Heart right ventricle (tissue), 16 donors: ENCODE measurements around the gene DCPS. TPM values are rescaled to one million over a fixed set of nuclear protein-coding genes. Genes with fewer than 3 reads are reported as not detected.
"Not testable (repeated sequence)": the region's sequence is repeated elsewhere in the genome, so short reads cannot be mapped to it uniquely, and the experiment has no call there.

ENCODE experiments used
- ATAC-seq, 8 donors: fragments of 200-7000 bp; cut with Tn5 transposase; one replicate each; pipeline ENCODE4 v1.9.1; 2020; ENCODE audit warnings: mild to moderate bottlenecking in 8 of 8, moderate library complexity in 8 of 8, moderate number of reproducible peaks in 1 of 8
- DNase-seq, 2 donors: peaks; one replicate each; pipeline ENCODE4 v3.0.0-alpha.2; 2020
- H3K27ac ChIP-seq, 10 donors: fragments of 200-600 bp; sonication (generic) in 2 of 10; one replicate each; pipeline versions ENCODE4 v1.5.0 to v1.8.0; 2020 to 2022; ENCODE audit warnings: mild to moderate bottlenecking in 3 of 10
- H3K27me3 ChIP-seq, 7 donors: fragments of 200-600 bp; one replicate each; pipeline ENCODE4 v1.8.0; 2021 to 2022; ENCODE audit warnings: mild to moderate bottlenecking in 2 of 7
- H3K36me3 ChIP-seq, 9 donors: fragments of 200-600 bp; sonication (generic) in 1 of 9; one replicate each; pipeline versions ENCODE4 v1.5.0 to v1.8.0; 2020 to 2022; ENCODE audit warnings: mild to moderate bottlenecking in 2 of 9
- H3K4me1 ChIP-seq, 9 donors: fragments of 200-600 bp; sonication (generic) in 1 of 9; one replicate each; pipeline versions ENCODE4 v1.5.0 to v1.8.0; 2020 to 2022; ENCODE audit warnings: mild to moderate bottlenecking in 4 of 9
- H3K4me3 ChIP-seq, 10 donors: fragments of 200-600 bp; sonication (generic) in 2 of 10; one replicate each; pipeline versions ENCODE4 v1.5.0 to v1.8.0; 2020 to 2022; ENCODE audit warnings: mild to moderate bottlenecking in 7 of 10, moderate library complexity in 2 of 10
- H3K9me3 ChIP-seq, 11 donors: fragments of 200-600 bp in 10 of 11; sonication (generic) in 2 of 11; one replicate each; pipeline versions ENCODE4 v1.5.0 to v1.8.0; 2013 to 2022; ENCODE audit warnings: mild to moderate bottlenecking in 2 of 11, control low read depth in 1 of 11, moderate library complexity in 1 of 11
- CTCF ChIP-seq, 9 donors: fragments of 200-600 bp; sonication (generic) in 2 of 9; IDR thresholded peaks; one replicate each; pipeline versions ENCODE4 v1.5.0 to v1.8.0; 2021 to 2022; ENCODE audit warnings: antibody characterized with exemption in 9 of 9, mild to moderate bottlenecking in 5 of 9, moderate library complexity in 1 of 9
- WGBS, 2 donors: extraction: QIAGEN DNeasy Blood & Tissue Kit; methylation state at CpG; one replicate each; pipeline ENCODE4 v1.1.7; 2013; ENCODE audit warnings: inconsistent platforms in 1 of 2; 5-methylcytosine and 5-hydroxymethylcytosine counted together
- intact Hi-C, 10 donors: fragments of 100-400 bp; cut with DNase I; formaldehyde crosslinking; loops; one replicate each; pipeline versions ENCODE4 v1.11.1 to v1.14.2; 2022
- polyA plus RNA-seq, 2 donors: library from polyadenylated mRNA; stranded (reverse); fragments of 200-250 nt; gene quantifications; one replicate each; pipeline ENCODE4 v1.2.3, GENCODE V29; 2013
- total RNA-seq, 10 donors: library from RNA; stranded (reverse); fragmentation: NEBNext Ultra II Directional in 3 of 10; extraction: Animal tissue kit (Norgen Biotek cat#: 25700) in 3 of 10; gene quantifications; one replicate each; pipeline versions ENCODE4 v1.2.1 to v1.2.4, GENCODE V29; 2021 to 2023
- donor health status: Arrhythmogenic right ventricular cardiomyopathy.
- donor health status: ischemic (EF 13 %, LVEDD 7.1; RV severe dilation, severe dysfunction).
- donor health status: healthy with polysubstance abuse.
- donor health status: DM: no; HTN: yes; CAD: no.
- donor health status: DM: no; HTN: no; CAD: no.
- donor health status: ischemic (EF 25% LVEDD 6.9; RV normal size, moderate dysfunction).
- donor health status: ischemic (EF 25% LVEDD 5.7; RV mildly dilated, moderate dysfunction).
- donor health status: healthy.
- donor health status: DM: yes; HTN: yes; CAD: no.
- donor health status: Ischemic cardiomyopathy.
- donor health status: ischemic (EF 35%, LVEDD 5.7; RV mildly dilated, moderate dysfunction).
- donor health status: nonischemic (EF 11% LVEDD 7.7; RV severe dilation, severe dysfunction).
- donor health status: DM: yes; HTN: yes; CAD: no.
- donor health status: PGD.
- donor health status: ischemic (EF 29% LVEDD 5.4; RV normal size, mild dysfunction).
- donor health status: nonischemic (EF 23%, LVEDD 6.1; RV moderate dilation, normal function).

Gene DCPS
- total and polyA plus RNA-seq, 12 donors: 6.5 to 17.3 (median 10.6) TPM

GRCh38 chr11:126394036-126394435 is 90.2 kb downstream of the DCPS start:
- no peak for DNase-seq
- peak overlapping the region; percentile 42 to 87 (median 80) for H3K27ac ChIP-seq
- WGBS, 2 donors: 80 to 88% methylated on average over 3 of the region's 3 CpGs

GRCh38 chr11:126394634-126395072 is 90.8 kb downstream of the DCPS start:
- not testable (repeated sequence) for H3K4me3 ChIP-seq, H3K27me3 ChIP-seq, H3K9me3 ChIP-seq, H3K36me3 ChIP-seq
- DNase-seq (peak in 1 of 2 donors; percentile 62), ATAC-seq (peak; percentile 39 to 89 (median 70))
- peaks cover 16 to 63% (median 47%) of the 10 kb centered on the region in 9 donors for H3K4me1 ChIP-seq
- intact Hi-C loops: loop anchor here in 2 of 10 donors (5.0 kb wide), 2 partner anchors 37 to 82 kb away; partner anchors contain the start of gene ST3GAL4 (in 2 of the 2)
- peak overlapping the region; percentile 42 to 87 (median 80) for H3K27ac ChIP-seq
- 36 to 64% methylated on average over 5 to 6 of the region's 7 CpGs for WGBS, 2 donors

More at GRCh38 chr11:126394036-126394435, 90.2 kb downstream of the DCPS start:
- no peaks in the 10 kb centered on the region for H3K9me3 ChIP-seq
- no peak overlapping the region for H3K4me3 ChIP-seq
- no peak for TF ChIP-seq CTCF (IDR thresholded peaks at IDR 0.05)
- intact Hi-C loops: loop anchor here in 2 of 10 donors (5.0 kb wide), 2 partner anchors 37 to 82 kb away; partner anchors contain the start of gene ST3GAL4 (in 2 of the 2)
- H3K36me3 ChIP-seq: peaks cover 0 to 4% (median 0%) of the 10 kb centered on the region in 9 donors
- peaks cover 16 to 65% (median 47%) of the 10 kb centered on the region in 9 donors for H3K4me1 ChIP-seq
- H3K27me3 ChIP-seq: no peaks in the 10 kb centered on the region
- ATAC-seq: no peak

Other genes starting within 250 kb of the DCPS start
- 10 to 100 TPM in 2 of 10 donors, 1 to 10 TPM in 8; 5.4 to 17.1 (median 9.3) TPM for gene CDON, start 241.2 kb upstream of the DCPS start, total RNA-seq
- gene CDON, start 241.2 kb upstream of the DCPS start, polyA plus RNA-seq: 1 to 10 TPM; 1.4 to 2.4 TPM
- 10 to 100 TPM; 34.5 to 70.0 (median 37.4) TPM for gene RPUSD4, start 92.4 kb upstream of the DCPS start, total RNA-seq
- 10 to 100 TPM; 12.8 to 15.2 TPM for gene RPUSD4, start 92.4 kb upstream of the DCPS start, polyA plus RNA-seq
- gene FAM118B, start 92.3 kb upstream of the DCPS start, total RNA-seq: 10 to 100 TPM; 18.3 to 52.8 (median 24.7) TPM
- gene FAM118B, start 92.3 kb upstream of the DCPS start, polyA plus RNA-seq: 1 to 10 TPM; 7.6 to 9.3 TPM
- gene SRPRA, start 35.2 kb upstream of the DCPS start, total RNA-seq: 10 to 100 TPM; 65.4 to 88.4 (median 75.1) TPM
- gene SRPRA, start 35.2 kb upstream of the DCPS start, polyA plus RNA-seq: 10 to 100 TPM; 32.5 to 80.2 TPM
- 10 to 100 TPM; 19.0 to 41.1 (median 30.4) TPM for gene FOXRED1, start 34.9 kb upstream of the DCPS start, total RNA-seq
- 10 to 100 TPM; 33.5 to 46.3 TPM for gene FOXRED1, start 34.9 kb upstream of the DCPS start, polyA plus RNA-seq
- 10 to 100 TPM in 1 of 10 donors, 1 to 10 TPM in 9; 6.3 to 10.1 (median 8.6) TPM for gene TIRAP, start 21.0 kb upstream of the DCPS start, total RNA-seq
- 1 to 10 TPM; 3.1 to 3.3 TPM for gene TIRAP, start 21.0 kb upstream of the DCPS start, polyA plus RNA-seq
- 10 to 100 TPM; 24.8 to 51.0 (median 43.4) TPM for gene ST3GAL4, start 51.6 kb downstream of the DCPS start, total RNA-seq
- gene ST3GAL4, start 51.6 kb downstream of the DCPS start, polyA plus RNA-seq: 10 to 100 TPM; 96.2 to 98.2 TPM